CD4-positive, alpha-beta T cell (primary cell): Measurements from ENCODE around the gene NAALADL1. TPM values are rescaled to one million over a fixed set of nuclear protein-coding genes. Genes with fewer than 3 reads are reported as not detected.

Source experiments
- ATAC-seq: fragments of 200-7000 bp; cut with Tn5 transposase; one replicate; pipeline ENCODE4 v1.10.0; 2022; ENCODE audit warnings: mild to moderate bottlenecking; ENCODE audit not compliant: poor library complexity
- CTCF ChIA-PET: fragments of 350-600 bp; sonication (Branson Sonifier 250); formaldehyde crosslinking; loops from one replicate; lab custom pipeline; 2021; ENCODE audit warnings: antibody characterized with exemption, inconsistent platforms; lab: Charles Lee
- POLR2A ChIA-PET: fragments of 350-600 bp; sonication (Branson Sonifier 250); formaldehyde crosslinking; loops from one replicate; lab custom pipeline; 2021; ENCODE audit warnings: antibody characterized with exemption, inconsistent platforms; lab: Charles Lee
- DNase-seq, 14 experiments: peaks; one replicate each; pipeline ENCODE4 v3.0.0-alpha.2; 2013 to 2020; ENCODE audit warnings: mixed read lengths in 2 of 14
- H3K27ac ChIP-seq, 2 donors: one replicate each; pipeline versions ENCODE4 v1.5.1 to v1.7.0; 2013; ENCODE audit warnings: low read length in 2 of 2, low read depth in 1 of 2, mild to moderate bottlenecking in 1 of 2
- H3K27me3 ChIP-seq, 2 experiments: 1 replicate in 1 of 2; 2 replicates in 1 of 2; pipeline versions ENCODE4 v1.6.1 to v1.7.0; 2013; ENCODE audit warnings: low read length in 2 of 2, control low read depth in 1 of 2, mild to moderate bottlenecking in 1 of 2, moderate library complexity in 1 of 2; ENCODE audit not compliant: insufficient read depth in 2 of 2, control insufficient read depth in 1 of 2
- H3K36me3 ChIP-seq: one replicate; pipeline ENCODE4 v1.6.1; 2013; ENCODE audit warnings: low read length, control low read depth; ENCODE audit not compliant: insufficient read depth
- H3K4me1 ChIP-seq: one replicate; pipeline ENCODE4 v1.6.1; 2013; ENCODE audit warnings: low read length, control low read depth; ENCODE audit not compliant: insufficient read depth
- H3K4me3 ChIP-seq: one replicate; pipeline ENCODE4 v1.5.1; 2013; ENCODE audit warnings: mild to moderate bottlenecking, low read length, moderate library complexity
- H3K9me3 ChIP-seq, 2 experiments: 1 replicate in 1 of 2; 2 replicates in 1 of 2; pipeline versions ENCODE4 v1.6.1 to v1.7.0; 2013; ENCODE audit warnings: low read length in 2 of 2, mild to moderate bottlenecking in 2 of 2, control low read depth in 1 of 2, moderate library complexity in 1 of 2; ENCODE audit not compliant: control insufficient read depth in 1 of 2, insufficient read depth in 1 of 2
- H3K27ac Mint-ChIP-seq: one replicate; pipeline ENCODE4 v1.8.0; 2020; ENCODE audit warnings: mixed read lengths
- H3K27me3 Mint-ChIP-seq: one replicate; pipeline ENCODE4 v1.8.0; 2021; ENCODE audit warnings: mixed read lengths
- H3K36me3 Mint-ChIP-seq: one replicate; pipeline ENCODE4 v1.8.0; 2021; ENCODE audit warnings: low read depth, mixed read lengths
- H3K4me1 Mint-ChIP-seq: one replicate; pipeline ENCODE4 v1.8.0; 2021; ENCODE audit warnings: low read depth, mixed read lengths
- H3K4me3 Mint-ChIP-seq: one replicate; pipeline ENCODE4 v1.8.0; 2020; ENCODE audit warnings: mild to moderate bottlenecking, mixed read lengths
- H3K9me3 Mint-ChIP-seq: one replicate; pipeline ENCODE4 v1.8.0; 2020; ENCODE audit warnings: mixed read lengths
- CTCF ChIP-seq: fragments of 200-600 bp; IDR thresholded peaks from one replicate; pipeline ENCODE4 v1.8.0; 2022; ENCODE audit warnings: antibody characterized with exemption, mild to moderate bottlenecking
- intact Hi-C, 2 experiments: fragments of 100-400 bp; cut with DNase I in 1 of 2; cut with micrococcal nuclease in 1 of 2; formaldehyde crosslinking; loops; one replicate each; pipeline versions ENCODE4 v1.15.1 to v1.9.0; 2023 to 2025; cut with DNase I, micrococcal nuclease
- microRNA-seq: library from miRNA; unstranded; fragments of <30 nt; microRNA quantifications from one replicate; pipeline ENCODE4 v1.2.0, GENCODE V29; 2021; ENCODE audit warnings: borderline microRNAs expressed, borderline replicate concordance
- total RNA-seq, 174 experiments: library from RNA in 2 of 174; stranded (reverse) in 2 of 174; gene quantifications; one replicate each; pipeline ENCODE4 v1.2.3 and lab custom pipeline; 2021 to 2026

Gene NAALADL1
- total RNA-seq, 2 experiments from 2014 or later, result 7.7 to 9.2 TPM

DNA sequence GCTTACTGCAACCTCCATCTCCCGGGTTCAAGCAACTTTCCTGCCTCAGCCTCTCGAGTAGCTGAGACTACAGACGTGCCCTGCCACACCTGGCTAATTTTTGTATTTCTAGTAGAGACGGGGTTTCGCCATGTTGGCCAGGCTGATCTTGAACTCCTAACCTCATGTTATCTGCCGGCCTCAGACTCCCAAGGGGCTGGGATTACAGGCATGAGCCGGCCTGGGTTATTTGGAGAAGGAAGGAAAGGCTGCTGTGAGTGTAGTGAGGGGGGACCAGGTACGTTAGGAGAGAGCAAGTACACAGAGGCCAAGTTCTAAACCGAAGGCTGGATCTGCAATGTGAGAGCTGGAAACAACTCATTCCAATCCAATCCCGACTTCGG is 62.0 kb downstream of the NAALADL1 start:
- ATAC-seq, result no peak
- no peak for DNase-seq
- Histone ChIP-seq H3K27me3 (no peaks in the 10 kb centered on the region), H3K27ac (no peak overlapping the region), H3K4me1 (peaks cover 17% of the 10 kb centered on the region), H3K36me3 (no peaks in the 10 kb centered on the region), H3K4me3 (peak overlapping the region; percentile 3), H3K9me3 (no peaks in the 10 kb centered on the region)
- no peaks in the 10 kb centered on the region for H3K27me3 Mint-ChIP-seq
- no peaks in the 10 kb centered on the region for H3K4me1 Mint-ChIP-seq
- H3K4me3 Mint-ChIP-seq, result no peak overlapping the region
- H3K27ac Mint-ChIP-seq, result no peak overlapping the region
- H3K36me3 Mint-ChIP-seq, result no peaks in the 10 kb centered on the region
- intact Hi-C loops, result no loop called here
- H3K9me3 Mint-ChIP-seq, result no peaks in the 10 kb centered on the region
- no peak for TF ChIP-seq CTCF
- ChIA-PET CTCF (no interaction called here), POLR2A (interaction anchor here (1.2 kb wide), 1 partner anchor 17 kb away, joined by 3 read pairs; no protein-coding TSS in a partner anchor)

Small RNA genes within 50 kb of the gene (microRNA-seq; reads per million reads assigned to microRNA genes)
- not detected for gene MIR6879

Other genes with a start within 250 kb of the NAALADL1 start
- gene MEN1, start 248.0 kb downstream of the NAALADL1 start, total RNA-seq, result 10 to 100 TPM; 16.4 to 17.7 TPM
- 1 to 10 TPM; 6.9 to 9.7 TPM for gene CDC42BPG, start 213.9 kb downstream of the NAALADL1 start, total RNA-seq
- gene EHD1, start 179.9 kb downstream of the NAALADL1 start, total RNA-seq, result 100 to 1,000 TPM; 132 to 139 TPM
- gene ATG2A, start 141.3 kb downstream of the NAALADL1 start, total RNA-seq, result 100 to 1,000 TPM; 189 to 198 TPM
- 10 to 100 TPM; 16.8 to 18.3 TPM for gene PPP2R5B, start 133.9 kb downstream of the NAALADL1 start, total RNA-seq
- gene GPHA2, start 122.7 kb downstream of the NAALADL1 start, total RNA-seq, result under 1 TPM; 0.49 to 0.56 TPM
- gene MAJIN, start 86.4 kb downstream of the NAALADL1 start, total RNA-seq, result under 1 TPM; 0.50 to 0.55 TPM
- not detected for gene BATF2, start 61.6 kb downstream of the NAALADL1 start, total RNA-seq
- gene ARL2, start 44.4 kb downstream of the NAALADL1 start, total RNA-seq, result 10 to 100 TPM; 10.5 to 11.1 TPM
- gene SNX15, start 31.1 kb downstream of the NAALADL1 start, total RNA-seq, result 10 to 100 TPM; 13.9 to 14.7 TPM
- gene SAC3D1, start 17.3 kb downstream of the NAALADL1 start, total RNA-seq, result under 1 TPM; 0.49 to 0.78 TPM
- under 1 TPM; 0.77 to 0.84 TPM for gene CDCA5, start 25.5 kb upstream of the NAALADL1 start, total RNA-seq
- 10 to 100 TPM; 46.2 to 47.7 TPM for gene ZFPL1, start 25.7 kb upstream of the NAALADL1 start, total RNA-seq
- 100 to 1,000 TPM; 243 to 246 TPM for gene VPS51, start 37.7 kb upstream of the NAALADL1 start, total RNA-seq
- gene TM7SF2, start 53.3 kb upstream of the NAALADL1 start, total RNA-seq, result 10 to 100 TPM; 20.0 to 20.4 TPM
- 1 to 10 TPM; 9.0 to 9.5 TPM for gene ZNHIT2, start 59.1 kb upstream of the NAALADL1 start, total RNA-seq
- gene FAU, start 63.6 kb upstream of the NAALADL1 start, total RNA-seq, result 1,000 to 10,000 TPM; 1,937 to 1,976 TPM
- gene MRPL49, start 63.8 kb upstream of the NAALADL1 start, total RNA-seq, result 10 to 100 TPM; 53.0 to 53.3 TPM
- 10 to 100 TPM; 89.1 to 96.8 TPM for gene SYVN1, start 76.0 kb upstream of the NAALADL1 start, total RNA-seq
- not detected for gene SPDYC, start 111.7 kb upstream of the NAALADL1 start, total RNA-seq
- gene CAPN1, start 123.4 kb upstream of the NAALADL1 start, total RNA-seq, result 10 to 100 TPM; 80.3 to 83.2 TPM
- 10 to 100 TPM in 1 of 2 experiments, 1 to 10 TPM in 1; 9.6 to 10.6 TPM for gene POLA2, start 203.4 kb upstream of the NAALADL1 start, total RNA-seq